ENCODE results near the gene KRT82.

GRCh38 chr12:52423035-52423434, 16.9 kb upstream of the KRT82 start:
- TF ChIP-seq CTCF (IDR thresholded peaks at IDR 0.05) (no peak), POLR2A (IDR thresholded peaks at IDR 0.05) (no peak)

Data from right lobe of liver (tissue), 4 donors.